ENCODE data around the gene EPG5.
"Not testable (repeated sequence)": the region's sequence is repeated elsewhere in the genome, so short reads cannot be mapped to it uniquely, and the experiment has no call there.

Gene EPG5

DNA sequence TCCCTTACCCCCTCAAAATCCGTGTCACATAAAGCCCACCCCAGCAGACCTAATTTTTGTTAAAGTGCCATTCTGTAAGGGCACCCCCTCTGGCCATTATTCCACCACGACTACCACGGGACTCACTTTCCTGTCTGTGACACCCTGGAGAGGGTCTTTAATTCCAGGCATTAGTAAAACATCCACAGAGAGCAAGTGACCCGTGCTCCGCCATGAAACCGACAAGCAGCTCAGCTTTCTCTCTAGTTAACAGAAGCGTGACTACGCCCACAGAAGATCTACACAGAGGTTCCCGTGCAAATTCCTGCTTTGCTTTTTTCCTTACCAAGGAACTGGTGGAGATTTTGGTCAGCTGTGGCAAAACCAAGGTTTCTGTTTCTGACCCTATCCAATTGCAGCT, 137.3 kb downstream of the EPG5 start:
- DNase-seq (ENCODE audit: insufficient read length) (no peak), FAIRE-seq (no peak)
- no peak for TF ChIP-seq POLR2AphosphoS5 (IDR thresholded peaks at IDR 0.05; ENCODE audit: low read depth, low read length)
- no peak for TF ChIP-seq TAF1 (IDR thresholded peaks at IDR 0.05; ENCODE audit: borderline replicate concordance, low read depth, low read length)
- TF ChIP-seq POLR2A (IDR thresholded peaks at IDR 0.05; ENCODE audit: low read depth, low read length) = no peak

DNA sequence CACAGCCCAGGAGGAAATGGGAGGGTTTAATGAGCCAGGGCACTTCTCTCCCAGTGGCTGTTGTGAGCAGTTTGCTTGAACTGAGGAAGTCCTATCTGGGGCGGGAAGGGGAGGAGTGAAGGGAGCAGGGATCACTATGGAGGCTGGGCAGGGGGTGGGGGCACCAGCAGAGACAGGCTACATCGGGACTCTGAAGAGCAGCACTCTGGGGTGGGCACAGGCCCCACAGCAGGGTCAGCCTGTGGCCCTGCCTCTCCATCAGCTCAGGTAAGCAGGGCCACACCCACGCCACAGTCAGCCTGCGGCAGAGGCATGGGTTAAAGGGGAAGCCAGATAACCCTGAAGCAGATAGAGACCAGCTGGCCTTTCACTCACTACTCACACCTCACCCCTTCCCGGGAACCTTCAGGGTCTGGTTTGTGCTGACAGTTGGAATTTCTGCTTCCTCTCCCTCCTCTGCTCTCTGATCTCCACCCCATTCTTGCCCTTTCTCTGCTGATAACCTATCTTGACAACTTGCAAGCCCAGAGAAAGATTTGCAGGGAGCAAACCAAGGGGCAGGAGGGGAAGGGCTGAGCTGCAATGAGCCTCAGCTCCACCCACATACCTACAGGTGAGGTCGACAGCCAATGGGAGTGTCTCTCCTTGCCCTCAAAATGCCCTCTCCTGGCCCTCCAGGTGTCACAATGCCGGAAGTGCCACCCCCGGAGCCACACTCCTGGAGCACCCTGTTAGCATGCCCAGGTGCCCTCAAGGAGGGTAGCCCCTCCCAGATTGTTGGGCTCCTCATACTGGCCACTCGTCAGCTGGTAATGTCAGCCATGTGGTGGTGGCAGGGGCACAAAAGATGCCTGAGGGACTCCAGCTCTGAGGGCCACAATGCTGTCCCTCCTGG, 138.0 kb downstream of the EPG5 start:
- no peak for DNase-seq (ENCODE audit: insufficient read length)
- no peak for TF ChIP-seq POLR2A (IDR thresholded peaks at IDR 0.05; ENCODE audit: low read depth, low read length)
- no peak for TF ChIP-seq TAF1 (IDR thresholded peaks at IDR 0.05; ENCODE audit: borderline replicate concordance, low read depth, low read length)
- TF ChIP-seq POLR2AphosphoS5 (IDR thresholded peaks at IDR 0.05; ENCODE audit: low read depth, low read length) = no peak
- no peak for FAIRE-seq

DNA sequence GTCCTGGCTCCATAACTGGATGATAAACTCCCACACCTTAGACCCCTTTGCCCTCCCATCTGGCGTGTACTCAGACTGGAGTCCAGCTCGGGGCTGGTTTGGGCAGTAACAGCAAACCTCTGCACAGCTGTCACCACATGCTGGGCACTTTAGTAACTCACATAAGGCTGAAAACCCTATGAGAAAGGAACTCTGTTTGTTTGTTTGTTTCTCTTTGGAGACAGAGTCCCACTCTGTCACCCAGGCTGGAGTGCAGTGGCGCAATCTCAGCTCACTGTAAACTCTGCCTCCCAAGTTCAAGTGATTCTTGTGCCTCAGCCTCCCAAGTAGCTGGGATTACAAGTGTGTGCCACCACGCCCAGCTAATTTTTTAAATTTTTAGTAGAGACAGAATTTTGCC, 140.4 kb downstream of the EPG5 start:
- FAIRE-seq = not testable (repeated sequence)

DNA sequence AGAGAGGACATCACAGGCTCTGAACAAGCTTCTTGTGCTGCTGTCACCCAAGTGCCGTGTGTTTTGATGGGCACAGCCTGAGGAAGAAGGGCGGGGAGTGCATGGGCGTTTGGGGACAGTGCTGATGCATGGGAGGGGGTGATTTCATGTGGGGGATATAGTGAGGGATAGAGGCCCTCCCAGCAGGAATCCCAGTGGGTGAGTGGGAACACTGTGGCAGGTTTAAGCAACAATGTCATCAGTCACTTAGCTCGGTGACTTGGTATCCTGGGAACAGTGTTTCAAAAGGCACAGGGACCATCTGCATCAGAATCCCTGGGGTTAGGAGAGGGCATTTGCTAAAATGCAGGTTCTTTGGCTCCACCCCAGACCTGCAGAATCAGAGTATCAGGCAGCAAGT, 141.0 kb downstream of the EPG5 start:
- DNase-seq (ENCODE audit: insufficient read length) = no peak
- no peak for FAIRE-seq
- TF ChIP-seq TAF1 (IDR thresholded peaks at IDR 0.05; ENCODE audit: borderline replicate concordance, low read depth, low read length) (no peak), POLR2AphosphoS5 (IDR thresholded peaks at IDR 0.05; ENCODE audit: low read depth, low read length) (no peak), POLR2A (IDR thresholded peaks at IDR 0.05; ENCODE audit: low read depth, low read length) (no peak)

More for the DNA sequence above, 140.4 kb downstream of the EPG5 start:
- DNase-seq (ENCODE audit: insufficient read length) = not testable (repeated sequence)

DNA sequence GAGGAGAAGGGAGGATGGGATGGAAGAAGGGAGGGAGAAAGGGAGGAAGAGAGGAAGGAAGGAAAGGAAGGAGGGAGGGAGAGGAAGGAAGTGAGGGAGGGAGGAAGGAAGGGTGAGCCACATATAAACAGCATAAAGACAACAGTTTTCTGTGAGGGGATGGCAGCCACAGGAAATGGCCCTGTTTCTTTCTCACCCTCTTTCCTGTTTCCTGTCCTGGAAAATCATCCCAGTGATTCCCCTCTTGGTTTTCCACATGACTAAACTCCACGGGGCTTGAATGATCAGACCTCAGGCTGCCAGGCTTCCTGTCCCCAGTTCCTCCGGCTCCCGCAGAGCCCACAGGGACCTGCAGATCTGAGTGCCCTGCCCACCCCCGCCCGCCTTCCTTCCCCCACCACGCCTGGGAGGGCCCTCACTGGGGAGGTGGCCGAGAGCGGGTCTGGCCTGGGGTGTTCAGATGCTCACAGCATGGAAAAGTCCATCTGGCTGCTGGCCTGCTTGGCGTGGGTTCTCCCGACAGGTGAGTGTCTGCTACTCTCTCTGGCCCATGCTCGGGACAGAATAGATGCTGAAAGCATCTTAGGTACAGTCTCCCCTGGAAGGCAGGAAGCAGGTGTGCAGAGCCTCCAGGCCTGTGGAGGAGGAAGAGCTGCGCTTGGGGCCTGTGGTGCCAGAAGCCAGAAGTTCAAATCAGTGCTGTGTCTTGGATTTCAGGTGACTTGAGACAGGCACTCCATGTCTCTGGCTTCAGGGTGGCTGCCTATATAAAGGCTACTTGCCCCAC, 141.7 kb downstream of the EPG5 start, which contains the start of gene SIGLEC15:
Gene SIGLEC15 (plus strand): TSS at position 418 of the 787 bp plus-strand sequence. CDS start 54 bp downstream, at position 472.
- DNase-seq (ENCODE audit: insufficient read length) (no peak), FAIRE-seq (no peak)
- TF ChIP-seq TAF1 (IDR thresholded peaks at IDR 0.05; ENCODE audit: borderline replicate concordance, low read depth, low read length) = no peak
- no peak for TF ChIP-seq POLR2A (IDR thresholded peaks at IDR 0.05; ENCODE audit: low read depth, low read length)
- TF ChIP-seq POLR2AphosphoS5 (IDR thresholded peaks at IDR 0.05; ENCODE audit: low read depth, low read length) = no peak

DNA sequence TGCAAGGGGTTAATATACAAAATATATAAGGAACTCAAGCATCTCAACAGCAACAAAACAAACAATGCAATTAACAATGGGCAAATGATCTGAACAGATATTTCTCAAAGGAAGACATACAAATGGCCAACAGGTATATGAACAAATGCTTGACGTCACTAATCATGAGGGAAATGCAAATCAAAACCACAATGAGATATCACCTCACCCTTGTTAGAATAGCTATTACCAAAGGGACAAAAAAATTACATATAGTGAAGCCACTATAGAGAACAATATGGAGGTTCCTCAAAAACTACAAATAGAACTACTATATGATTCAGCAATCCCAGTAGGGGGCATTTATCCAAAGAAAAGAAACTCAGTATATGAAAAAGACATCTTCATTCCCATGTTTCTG, 145.4 kb downstream of the EPG5 start:
- TF ChIP-seq TAF1 (IDR thresholded peaks at IDR 0.05; ENCODE audit: borderline replicate concordance, low read depth, low read length) (no peak), POLR2AphosphoS5 (IDR thresholded peaks at IDR 0.05; ENCODE audit: low read depth, low read length) (no peak), POLR2A (IDR thresholded peaks at IDR 0.05; ENCODE audit: low read depth, low read length) (no peak)
- no peak for FAIRE-seq
- no peak for DNase-seq (ENCODE audit: insufficient read length)

DNA sequence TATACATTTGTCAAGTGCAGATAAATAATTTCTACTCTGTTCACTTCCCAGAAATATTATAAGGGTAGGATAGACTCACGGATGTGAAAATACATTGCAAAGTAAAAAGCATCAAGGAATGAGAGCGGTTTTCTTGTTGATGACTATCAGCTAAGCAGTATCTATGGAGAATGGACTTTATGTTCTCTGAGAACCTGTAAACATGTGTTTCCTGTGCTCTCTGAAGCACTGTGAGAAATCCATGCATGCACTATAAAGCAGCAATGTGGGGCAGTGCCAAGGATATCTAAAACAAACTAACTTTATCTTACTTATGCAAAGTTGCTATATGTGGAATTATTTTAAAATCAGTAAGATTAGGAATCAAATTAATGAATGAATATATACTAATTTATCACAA, 146.1 kb downstream of the EPG5 start:
- FAIRE-seq = no peak
- no peak for DNase-seq (ENCODE audit: insufficient read length)
- TF ChIP-seq POLR2AphosphoS5 (IDR thresholded peaks at IDR 0.05; ENCODE audit: low read depth, low read length) (no peak), POLR2A (IDR thresholded peaks at IDR 0.05; ENCODE audit: low read depth, low read length) (no peak), TAF1 (IDR thresholded peaks at IDR 0.05; ENCODE audit: borderline replicate concordance, low read depth, low read length) (no peak)

DNA sequence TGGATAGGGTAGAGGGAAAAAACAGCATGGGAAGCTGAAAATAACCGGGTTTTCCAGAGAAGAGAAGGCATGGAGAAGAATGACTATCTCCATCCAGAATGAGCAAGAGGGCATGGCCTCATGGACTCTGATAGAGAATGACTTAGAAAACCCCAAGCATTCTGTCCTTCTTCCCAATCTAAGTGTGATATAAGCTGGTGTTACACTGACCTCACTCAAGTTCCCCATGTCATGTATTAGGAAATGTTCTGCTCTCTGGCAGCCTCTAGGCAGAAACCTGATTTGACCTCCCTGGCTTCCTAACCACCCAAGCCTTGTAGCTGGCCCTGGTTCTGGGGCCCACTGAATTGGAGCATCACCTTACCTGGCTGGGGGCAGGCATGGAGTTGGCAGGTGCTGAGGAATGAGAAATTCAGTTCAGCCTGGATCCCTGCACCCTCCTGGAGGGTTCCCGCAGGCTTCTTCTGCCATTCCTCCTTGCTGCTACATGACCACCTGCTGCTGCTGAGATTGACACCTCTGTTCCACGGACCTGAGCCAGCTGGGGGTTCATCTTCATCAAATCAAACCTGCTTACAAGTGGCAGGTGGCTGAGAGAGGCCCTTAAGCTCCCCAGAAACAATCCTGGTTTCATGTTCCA, 146.9 kb downstream of the EPG5 start:
- FAIRE-seq (no peak), DNase-seq (ENCODE audit: insufficient read length) (no peak)
- TF ChIP-seq POLR2A (IDR thresholded peaks at IDR 0.05; ENCODE audit: low read depth, low read length) (no peak), POLR2AphosphoS5 (IDR thresholded peaks at IDR 0.05; ENCODE audit: low read depth, low read length) (no peak), TAF1 (IDR thresholded peaks at IDR 0.05; ENCODE audit: borderline replicate concordance, low read depth, low read length) (no peak)

DNA sequence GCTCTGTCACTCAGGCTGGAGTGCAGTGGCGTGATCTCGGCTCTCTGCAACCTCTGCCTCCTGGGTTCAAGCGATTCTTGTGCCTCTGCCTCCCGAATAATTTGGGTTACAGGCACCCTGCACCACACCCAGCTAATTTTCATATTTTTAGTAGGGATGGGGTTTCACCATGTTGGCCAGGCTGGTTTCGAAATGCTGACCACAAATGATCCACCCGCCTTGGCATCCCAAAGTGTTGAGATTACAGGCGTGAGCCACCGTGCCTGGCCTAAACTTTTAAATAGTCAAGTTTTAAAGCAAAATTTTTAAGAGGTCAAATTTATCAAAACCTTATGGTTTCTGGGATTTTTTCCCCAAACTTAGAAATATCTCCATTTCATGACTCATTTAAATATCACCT, 148.4 kb downstream of the EPG5 start:
- not testable (repeated sequence) for DNase-seq (ENCODE audit: insufficient read length); FAIRE-seq

DNA sequence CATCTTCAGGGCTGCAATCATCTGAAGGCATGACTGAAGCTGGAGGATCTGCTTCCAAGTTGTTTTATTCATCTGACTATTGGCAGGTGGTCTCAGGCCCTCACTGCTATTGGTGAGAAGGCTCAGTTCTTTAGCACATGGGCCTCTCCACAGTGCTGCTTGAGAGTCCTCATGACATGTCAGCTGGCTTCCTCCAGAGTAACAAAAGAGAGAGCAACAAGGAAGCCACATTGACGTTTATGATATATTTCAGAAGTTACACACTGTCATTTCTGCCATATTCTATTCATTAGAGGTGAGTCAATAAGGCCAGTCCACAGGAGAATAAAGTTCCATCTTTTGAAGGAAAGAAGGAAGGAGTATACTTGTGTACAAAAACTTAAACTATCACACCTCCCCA, 149.6 kb downstream of the EPG5 start:
- TF ChIP-seq POLR2A (IDR thresholded peaks at IDR 0.05; ENCODE audit: low read depth, low read length) = no peak
- no peak for TF ChIP-seq POLR2AphosphoS5 (IDR thresholded peaks at IDR 0.05; ENCODE audit: low read depth, low read length)
- TF ChIP-seq TAF1 (IDR thresholded peaks at IDR 0.05; ENCODE audit: borderline replicate concordance, low read depth, low read length) = no peak
- DNase-seq (ENCODE audit: insufficient read length) (no peak), FAIRE-seq (no peak)

DNA sequence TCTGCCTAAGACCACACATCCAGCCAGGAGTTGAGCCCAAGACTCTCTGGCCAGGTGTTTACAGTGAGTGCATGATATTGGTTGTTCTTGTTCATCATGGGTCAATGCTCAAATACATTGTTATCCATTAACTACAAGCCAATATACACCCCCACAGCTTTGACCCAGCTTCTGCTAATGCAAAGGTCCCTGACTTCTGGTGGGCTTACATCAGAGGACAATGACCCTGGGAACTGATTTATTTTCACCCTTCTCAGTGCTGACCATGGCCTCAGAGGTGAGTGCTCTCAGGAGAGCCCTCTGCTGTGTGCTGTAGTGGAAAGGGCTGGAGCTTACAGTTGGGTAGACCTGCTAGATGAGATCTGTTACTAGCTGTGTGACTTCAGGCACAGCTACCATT, 152.4 kb downstream of the EPG5 start:
- FAIRE-seq; DNase-seq (ENCODE audit: insufficient read length): not testable (repeated sequence)

DNA sequence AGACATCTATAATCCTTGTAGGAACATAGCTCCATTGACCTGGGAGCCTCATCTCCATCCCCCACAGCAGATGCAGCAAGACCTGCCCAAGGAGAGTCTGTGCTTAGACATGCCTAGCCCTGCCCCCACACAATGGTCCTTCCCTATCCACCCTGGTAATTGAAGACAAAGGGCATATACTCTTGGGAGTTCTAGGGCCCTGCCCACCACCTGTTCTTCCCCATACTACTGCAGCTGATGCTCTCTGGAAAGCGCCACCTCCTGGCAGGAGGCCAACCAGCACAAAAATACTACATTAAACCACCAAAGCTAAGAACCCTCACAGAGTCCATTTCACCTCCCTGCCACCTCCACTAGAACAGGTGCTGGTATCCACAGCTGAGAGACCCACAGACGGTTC, 160.0 kb downstream of the EPG5 start:
- FAIRE-seq = peak; percentile 82
- not testable (repeated sequence) for DNase-seq (ENCODE audit: insufficient read length)

Data from GM12892 (cell line).